ENCODE data around the gene DHRS9.
"Not testable (repeated sequence)": the region's sequence is repeated elsewhere in the genome, so short reads cannot be mapped to it uniquely, and the experiment has no call there.

- TF ChIP-seq, protein P1, sequence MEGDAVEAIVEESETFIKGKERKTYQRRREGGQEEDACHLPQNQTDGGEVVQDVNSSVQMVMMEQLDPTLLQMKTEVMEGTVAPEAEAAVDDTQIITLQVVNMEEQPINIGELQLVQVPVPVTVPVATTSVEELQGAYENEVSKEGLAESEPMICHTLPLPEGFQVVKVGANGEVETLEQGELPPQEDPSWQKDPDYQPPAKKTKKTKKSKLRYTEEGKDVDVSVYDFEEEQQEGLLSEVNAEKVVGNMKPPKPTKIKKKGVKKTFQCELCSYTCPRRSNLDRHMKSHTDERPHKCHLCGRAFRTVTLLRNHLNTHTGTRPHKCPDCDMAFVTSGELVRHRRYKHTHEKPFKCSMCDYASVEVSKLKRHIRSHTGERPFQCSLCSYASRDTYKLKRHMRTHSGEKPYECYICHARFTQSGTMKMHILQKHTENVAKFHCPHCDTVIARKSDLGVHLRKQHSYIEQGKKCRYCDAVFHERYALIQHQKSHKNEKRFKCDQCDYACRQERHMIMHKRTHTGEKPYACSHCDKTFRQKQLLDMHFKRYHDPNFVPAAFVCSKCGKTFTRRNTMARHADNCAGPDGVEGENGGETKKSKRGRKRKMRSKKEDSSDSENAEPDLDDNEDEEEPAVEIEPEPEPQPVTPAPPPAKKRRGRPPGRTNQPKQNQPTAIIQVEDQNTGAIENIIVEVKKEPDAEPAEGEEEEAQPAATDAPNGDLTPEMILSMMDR (conservative IDR thresholded peaks at IDR 0.05; ENCODE audit: low read depth, low read length), result not testable (repeated sequence)
- TF ChIP-seq BHLHE40 (IDR thresholded peaks at IDR 0.05; ENCODE audit: low read depth, low read length); POLR2A (IDR thresholded peaks at IDR 0.05; ENCODE audit: low read depth, low read length); MAFK (IDR thresholded peaks at IDR 0.05; ENCODE audit: low read depth, low read length); RAD21 (IDR thresholded peaks at IDR 0.05; ENCODE audit: low read length); CEBPB (IDR thresholded peaks at IDR 0.05; ENCODE audit: low read depth, low read length); ELK1 (IDR thresholded peaks at IDR 0.05; ENCODE audit: borderline replicate concordance, low read depth, low read length); FOS (IDR thresholded peaks at IDR 0.05; ENCODE audit: low read depth, low read length); CHD1 (IDR thresholded peaks at IDR 0.05; ENCODE audit: low read depth, low read length): not testable (repeated sequence)
Observed at GRCh38 chr2:169136428-169136827, 67.1 kb downstream of the DHRS9 start.
